GM23338 (cell line): ENCODE data around the gene YY1AP1. TPM values are rescaled to one million over a fixed set of nuclear protein-coding genes. Genes with fewer than 3 reads are reported as not detected.
"Not testable (repeated sequence)": the region's sequence is repeated elsewhere in the genome, so short reads cannot be mapped to it uniquely, and the experiment has no call there.

Source experiments
- ATAC-seq: fragments of 200-7000 bp; cut with Tn5 transposase; 3 replicates; pipeline ENCODE4 v1.9.1; 2020
- DNase-seq: peaks from one replicate; pipeline ENCODE4 v3.0.0-alpha.2; 2015; ENCODE audit warnings: low spot score
- H2AFZ ChIP-seq: fragments of 200-600 bp; sonication (generic); 2 replicates; pipeline ENCODE4 v1.8.0; 2016; ENCODE audit warnings: antibody characterized with exemption, mild to moderate bottlenecking, moderate library complexity
- H3F3A ChIP-seq: fragments of 200-600 bp; sonication (generic); replicated peaks from 2 replicates; pipeline ENCODE4 v1.8.0; 2017; ENCODE audit warnings: antibody characterized with exemption, mixed run types, low read depth
- H3K27ac ChIP-seq: fragments of 200-600 bp; sonication (generic); 2 replicates; pipeline ENCODE4 v1.6.1; 2016; ENCODE audit warnings: low read depth
- H3K27me3 ChIP-seq: fragments of 200-600 bp; sonication (generic); 2 replicates; pipeline ENCODE4 v1.8.0; 2016; ENCODE audit warnings: mild to moderate bottlenecking, mixed run types, moderate library complexity; ENCODE audit not compliant: insufficient read depth
- H3K36me3 ChIP-seq: fragments of 200-600 bp; sonication (generic); 2 replicates; pipeline ENCODE4 v1.8.0; 2016; ENCODE audit warnings: mild to moderate bottlenecking; ENCODE audit not compliant: insufficient read depth
- H3K4me1 ChIP-seq: fragments of 200-600 bp; sonication (generic); 2 replicates; pipeline ENCODE4 v1.8.0; 2016; ENCODE audit warnings: mild to moderate bottlenecking, moderate library complexity; ENCODE audit not compliant: insufficient read depth
- H3K4me2 ChIP-seq: fragments of 200-600 bp; sonication (generic); 2 replicates; pipeline ENCODE4 v1.7.1; 2017; ENCODE audit warnings: mixed run types
- H3K4me3 ChIP-seq: fragments of 200-600 bp; sonication (generic); 2 replicates; pipeline ENCODE4 v1.6.1; 2016; ENCODE audit warnings: mixed run types
- H3K79me2 ChIP-seq: fragments of 200-600 bp; sonication (generic); replicated peaks from 2 replicates; pipeline ENCODE4 v1.8.0; 2017; ENCODE audit warnings: mild to moderate bottlenecking; ENCODE audit not compliant: insufficient read depth
- H3K9me2 ChIP-seq: fragments of 200-600 bp; sonication (generic); 2 replicates; pipeline ENCODE4 v1.8.0; 2017; ENCODE audit not compliant: insufficient read depth
- H4K20me1 ChIP-seq: fragments of 200-600 bp; sonication (generic); replicated peaks from 2 replicates; pipeline ENCODE4 v1.8.0; 2017; ENCODE audit warnings: mild to moderate bottlenecking; ENCODE audit not compliant: insufficient read depth
- H3K27ac Mint-ChIP-seq: 2 replicates; pipeline ENCODE4 v1.8.0; 2020; ENCODE audit warnings: inconsistent platforms, mild to moderate bottlenecking, moderate library complexity, mixed read lengths
- H3K27me3 Mint-ChIP-seq: 3 replicates; pipeline ENCODE4 v1.8.0; 2022; ENCODE audit warnings: low read depth, mild to moderate bottlenecking, moderate library complexity, mixed read lengths, inconsistent platforms; ENCODE audit not compliant: insufficient read depth, poor library complexity
- H3K36me3 Mint-ChIP-seq: 3 replicates; pipeline ENCODE4 v1.8.0; 2021; ENCODE audit warnings: low read depth, mild to moderate bottlenecking, inconsistent platforms, moderate library complexity, mixed read lengths
- H3K4me1 Mint-ChIP-seq: 3 replicates; pipeline ENCODE4 v1.8.0; 2020; ENCODE audit warnings: mild to moderate bottlenecking, inconsistent platforms, mixed read lengths
- H3K4me3 Mint-ChIP-seq: 3 replicates; pipeline ENCODE4 v1.8.0; 2021; ENCODE audit warnings: moderate library complexity, mild to moderate bottlenecking, inconsistent platforms, mixed read lengths
- H3K9me3 Mint-ChIP-seq: 3 replicates; pipeline ENCODE4 v1.8.0; 2020; ENCODE audit warnings: moderate library complexity, mild to moderate bottlenecking, inconsistent platforms, mixed read lengths
- CREB1 ChIP-seq: fragments of 250-450 bp; sonication (Bioruptor Pico); IDR thresholded peaks from 2 replicates; pipeline ENCODE4 v1.5.0; 2020; ENCODE audit warnings: low read depth, mild to moderate bottlenecking, moderate library complexity
- EZH2 ChIP-seq: fragments of 200-600 bp; sonication (generic); IDR thresholded peaks from one replicate; pipeline ENCODE4 v1.8.0; 2017; ENCODE audit warnings: antibody characterized with exemption, mild to moderate bottlenecking, low read depth; ENCODE audit not compliant: unreplicated experiment
- EZH2phosphoT487 ChIP-seq: fragments of 200-600 bp; sonication (generic); IDR thresholded peaks from one replicate; pipeline ENCODE4 v1.8.1; 2018; ENCODE audit warnings: antibody characterized with exemption; ENCODE audit not compliant: unreplicated experiment
- NANOG ChIP-seq: IDR thresholded peaks from 2 replicates; pipeline ENCODE4 v1.6.1; 2016; ENCODE audit warnings: antibody characterized with exemption, borderline replicate concordance
- POLR2AphosphoS5 ChIP-seq: IDR thresholded peaks from 2 replicates; pipeline ENCODE4 v1.6.1; 2016; ENCODE audit warnings: antibody characterized with exemption, low read depth
- STAT1 ChIP-seq: IDR thresholded peaks from one replicate; pipeline ENCODE4 v1.6.1; 2016; ENCODE audit warnings: antibody characterized with exemption; ENCODE audit not compliant: unreplicated experiment
- ZNF114 ChIP-seq: fragments of 250-450 bp; sonication (Bioruptor Pico); IDR thresholded peaks from 2 replicates; pipeline ENCODE4 v1.5.0; 2020; ENCODE audit warnings: mild to moderate bottlenecking, moderate library complexity
- ZNF331 ChIP-seq: fragments of 250-450 bp; sonication (Bioruptor Pico); IDR thresholded peaks from 2 replicates; pipeline ENCODE4 v1.5.0; 2020; ENCODE audit warnings: low read depth, mild to moderate bottlenecking, moderate library complexity
- ZNF462 ChIP-seq: fragments of 250-450 bp; sonication (Bioruptor Pico); IDR thresholded peaks from 2 replicates; pipeline ENCODE4 v1.5.0; 2020; ENCODE audit warnings: mild to moderate bottlenecking, moderate library complexity
- polyA plus RNA-seq: library from polyadenylated mRNA; unstranded; fragments of >200 nt; fragmentation: Nextera tagmentation; extraction: Ambion mirVana; gene quantifications from 2 replicates; pipeline ENCODE4 v1.2.1, GENCODE V29; 2016
- total RNA-seq: library from RNA; depleted of rRNA; stranded (reverse); fragments of >200 nt; shearing (Covaris generic); gene quantifications from 2 replicates; pipeline ENCODE4 v1.2.3, GENCODE V29; 2014
- TF ChIP-seq, protein P1 (sequence below): IDR thresholded peaks from 2 replicates; pipeline ENCODE4 v1.6.1; 2016; ENCODE audit warnings: antibody characterized with exemption
- TF ChIP-seq, protein P2 (sequence below): IDR thresholded peaks from one replicate; pipeline ENCODE4 v1.6.1; 2018; ENCODE audit warnings: antibody characterized with exemption; ENCODE audit not compliant: unreplicated experiment

The YY1AP1 gene
- total and polyA plus RNA-seq, 2 experiments from 2014 or later = 21.2 to 66.5 TPM

DNA sequence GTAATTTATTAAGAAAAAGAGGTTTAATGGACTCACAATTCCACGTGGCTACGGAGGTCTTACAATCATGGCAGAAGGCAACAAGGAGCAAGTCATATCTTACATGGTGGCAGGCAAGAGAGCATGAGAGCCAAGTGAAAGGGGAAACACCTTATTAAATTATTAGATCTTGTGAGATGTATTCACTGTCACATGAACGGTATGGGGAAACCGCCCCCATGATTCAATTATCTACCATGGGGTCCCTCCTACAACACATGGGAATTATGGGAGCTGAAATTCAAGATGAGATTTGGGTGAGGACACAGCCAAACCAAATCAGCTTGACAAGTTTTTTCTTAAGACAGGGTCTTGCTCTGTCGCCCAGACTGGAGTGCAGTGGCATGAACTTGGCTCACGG, 14.6 kb upstream of the YY1AP1 start:
- Histone ChIP-seq H3K4me2 (no peak overlapping the region), H4K20me1 (peaks cover 5% of the 10 kb centered on the region; the same call in 1 of the 2 replicates), H3K27me3 (no peaks in the 10 kb centered on the region), H3K4me1 (peaks cover 8% of the 10 kb centered on the region; the same call in 1 of the 2 replicates), H3K79me2 (peaks cover 88% of the 10 kb centered on the region), H3K27ac (no peak overlapping the region), H3K4me3 (no peak overlapping the region), H3F3A (no peaks in the 10 kb centered on the region; the same call in 1 of the 2 replicates), H3K36me3 (no peaks in the 10 kb centered on the region), H2AFZ (no peak overlapping the region), H3K9me2 (no peaks in the 10 kb centered on the region)
- TF ChIP-seq ZNF462 (no peak), POLR2AphosphoS5 (no peak), NANOG (no peak), EZH2phosphoT487 (no peak), CREB1 (CRISPR knock-in tag) (no peak), ZNF114 (CRISPR knock-in tag) (no peak), STAT1 (no peak), EZH2 (no peak), ZNF331 (no peak)
- TF ChIP-seq, protein P1, sequence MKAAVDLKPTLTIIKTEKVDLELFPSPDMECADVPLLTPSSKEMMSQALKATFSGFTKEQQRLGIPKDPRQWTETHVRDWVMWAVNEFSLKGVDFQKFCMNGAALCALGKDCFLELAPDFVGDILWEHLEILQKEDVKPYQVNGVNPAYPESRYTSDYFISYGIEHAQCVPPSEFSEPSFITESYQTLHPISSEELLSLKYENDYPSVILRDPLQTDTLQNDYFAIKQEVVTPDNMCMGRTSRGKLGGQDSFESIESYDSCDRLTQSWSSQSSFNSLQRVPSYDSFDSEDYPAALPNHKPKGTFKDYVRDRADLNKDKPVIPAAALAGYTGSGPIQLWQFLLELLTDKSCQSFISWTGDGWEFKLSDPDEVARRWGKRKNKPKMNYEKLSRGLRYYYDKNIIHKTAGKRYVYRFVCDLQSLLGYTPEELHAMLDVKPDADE = no peak
- TF ChIP-seq, protein P2, sequence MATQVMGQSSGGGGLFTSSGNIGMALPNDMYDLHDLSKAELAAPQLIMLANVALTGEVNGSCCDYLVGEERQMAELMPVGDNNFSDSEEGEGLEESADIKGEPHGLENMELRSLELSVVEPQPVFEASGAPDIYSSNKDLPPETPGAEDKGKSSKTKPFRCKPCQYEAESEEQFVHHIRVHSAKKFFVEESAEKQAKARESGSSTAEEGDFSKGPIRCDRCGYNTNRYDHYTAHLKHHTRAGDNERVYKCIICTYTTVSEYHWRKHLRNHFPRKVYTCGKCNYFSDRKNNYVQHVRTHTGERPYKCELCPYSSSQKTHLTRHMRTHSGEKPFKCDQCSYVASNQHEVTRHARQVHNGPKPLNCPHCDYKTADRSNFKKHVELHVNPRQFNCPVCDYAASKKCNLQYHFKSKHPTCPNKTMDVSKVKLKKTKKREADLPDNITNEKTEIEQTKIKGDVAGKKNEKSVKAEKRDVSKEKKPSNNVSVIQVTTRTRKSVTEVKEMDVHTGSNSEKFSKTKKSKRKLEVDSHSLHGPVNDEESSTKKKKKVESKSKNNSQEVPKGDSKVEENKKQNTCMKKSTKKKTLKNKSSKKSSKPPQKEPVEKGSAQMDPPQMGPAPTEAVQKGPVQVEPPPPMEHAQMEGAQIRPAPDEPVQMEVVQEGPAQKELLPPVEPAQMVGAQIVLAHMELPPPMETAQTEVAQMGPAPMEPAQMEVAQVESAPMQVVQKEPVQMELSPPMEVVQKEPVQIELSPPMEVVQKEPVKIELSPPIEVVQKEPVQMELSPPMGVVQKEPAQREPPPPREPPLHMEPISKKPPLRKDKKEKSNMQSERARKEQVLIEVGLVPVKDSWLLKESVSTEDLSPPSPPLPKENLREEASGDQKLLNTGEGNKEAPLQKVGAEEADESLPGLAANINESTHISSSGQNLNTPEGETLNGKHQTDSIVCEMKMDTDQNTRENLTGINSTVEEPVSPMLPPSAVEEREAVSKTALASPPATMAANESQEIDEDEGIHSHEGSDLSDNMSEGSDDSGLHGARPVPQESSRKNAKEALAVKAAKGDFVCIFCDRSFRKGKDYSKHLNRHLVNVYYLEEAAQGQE = no peak
- Mint-ChIP-seq H3K4me1 (peaks cover 7% of the 10 kb centered on the region), H3K4me3 (no peak overlapping the region), H3K36me3 (peaks cover 30% of the 10 kb centered on the region), H3K27me3 (no peaks in the 10 kb centered on the region), H3K27ac (no peak overlapping the region), H3K9me3 (peaks cover 14% of the 10 kb centered on the region)
- no peak for ATAC-seq
- no peak for DNase-seq

GRCh38 chr1:155701675-155702074, 13.1 kb upstream of the YY1AP1 start:
- not testable (repeated sequence) for H4K20me1 ChIP-seq, H2AFZ ChIP-seq, H3K27me3 Mint-ChIP-seq, H3K9me2 ChIP-seq, H3K4me3 Mint-ChIP-seq, H3K36me3 ChIP-seq, H3K4me3 ChIP-seq, H3F3A ChIP-seq, H3K27ac ChIP-seq, H3K27me3 ChIP-seq, ATAC-seq, H3K4me2 ChIP-seq, DNase-seq, H3K27ac Mint-ChIP-seq
- Mint-ChIP-seq H3K36me3 (peaks cover 35% of the 10 kb centered on the region), H3K9me3 (peaks cover 21% of the 10 kb centered on the region), H3K4me1 (peaks cover 17% of the 10 kb centered on the region)
- H3K4me1 ChIP-seq = peaks cover 20% of the 10 kb centered on the region
- peaks cover 90% of the 10 kb centered on the region for H3K79me2 ChIP-seq
